Right lung (tissue), 10 donors: Measurements from ENCODE around the gene DNASE2. TPM values are rescaled to one million over a fixed set of nuclear protein-coding genes. Genes with fewer than 3 reads are reported as not detected.
A peak's percentile ranks its signal among the peaks of the same experiment; 100 is the strongest.
"Not testable (repeated sequence)": the region's sequence is repeated elsewhere in the genome, so short reads cannot be mapped to it uniquely, and the experiment has no call there.

Experiments
- DNase-seq, 2 donors: peaks; one replicate each; pipeline ENCODE4 v3.0.0-alpha.2; 2013
- long read RNA-seq, 8 donors: transcript quantifications; one replicate each; lab custom pipeline, GENCODE V29; 2026
- polyA plus RNA-seq, 5 donors: library from polyadenylated mRNA; unstranded; fragments of 120-200 nt; gene quantifications; one replicate each; pipeline versions ENCODE4 v1.2.1 to v1.2.3, GENCODE V29; 2013; ENCODE audit warnings: inconsistent platforms in 1 of 5, low replicate concordance in 1 of 5; ENCODE audit not compliant: insufficient read length in 5 of 5, insufficient read depth in 1 of 5

The DNASE2 gene
- polyA plus RNA-seq: 10 to 100 TPM; 19.8 to 25.3 (median 20.7) TPM
- long read RNA-seq, donor 1, transcript DNASE2-201 (6 exons, 1,955 nt): major isoform, 21 of 32 reads
- long read RNA-seq, donor 1, partial matches to known transcripts: 7 of 32 reads
- long read RNA-seq, donor 1, other reads (novel, unspliced or antisense): 0 of 32 reads
- long read RNA-seq, donor 2, transcript DNASE2-201 (6 exons, 1,955 nt): major isoform, 5 of 5 reads
- long read RNA-seq, donor 2, partial matches to known transcripts: 0 of 5 reads
- long read RNA-seq, donor 2, other reads (novel, unspliced or antisense): 0 of 5 reads
- long read RNA-seq, donor 3, transcript DNASE2-201 (6 exons, 1,955 nt): major isoform, 10 of 13 reads
- long read RNA-seq, donor 3, partial matches to known transcripts: 0 of 13 reads
- long read RNA-seq, donor 3, other reads (novel, unspliced or antisense): 0 of 13 reads
- long read RNA-seq, donor 4, transcript DNASE2-201 (6 exons, 1,955 nt): major isoform, 8 of 9 reads
- long read RNA-seq, donor 4, partial matches to known transcripts: 0 of 9 reads
- long read RNA-seq, donor 4, other reads (novel, unspliced or antisense): 0 of 9 reads
- long read RNA-seq, donor 5, transcript DNASE2-201 (6 exons, 1,955 nt): major isoform, 16 of 17 reads
- long read RNA-seq, donor 5, partial matches to known transcripts: 0 of 17 reads
- long read RNA-seq, donor 5, other reads (novel, unspliced or antisense): 0 of 17 reads
- long read RNA-seq, donor 6, transcript DNASE2-201 (6 exons, 1,955 nt): major isoform, 19 of 19 reads
- long read RNA-seq, donor 6, partial matches to known transcripts: 0 of 19 reads
- long read RNA-seq, donor 6, other reads (novel, unspliced or antisense): 0 of 19 reads
- long read RNA-seq, donor 7, transcript DNASE2-201 (6 exons, 1,955 nt): major isoform, 7 of 7 reads
- long read RNA-seq, donor 7, partial matches to known transcripts: 0 of 7 reads
- long read RNA-seq, donor 7, other reads (novel, unspliced or antisense): 0 of 7 reads
- long read RNA-seq, donor 8, transcript DNASE2-201 (6 exons, 1,955 nt): major isoform, 5 of 9 reads
- long read RNA-seq, donor 8, partial matches to known transcripts: 0 of 9 reads
- long read RNA-seq, donor 8, other reads (novel, unspliced or antisense): 0 of 9 reads

DNA sequence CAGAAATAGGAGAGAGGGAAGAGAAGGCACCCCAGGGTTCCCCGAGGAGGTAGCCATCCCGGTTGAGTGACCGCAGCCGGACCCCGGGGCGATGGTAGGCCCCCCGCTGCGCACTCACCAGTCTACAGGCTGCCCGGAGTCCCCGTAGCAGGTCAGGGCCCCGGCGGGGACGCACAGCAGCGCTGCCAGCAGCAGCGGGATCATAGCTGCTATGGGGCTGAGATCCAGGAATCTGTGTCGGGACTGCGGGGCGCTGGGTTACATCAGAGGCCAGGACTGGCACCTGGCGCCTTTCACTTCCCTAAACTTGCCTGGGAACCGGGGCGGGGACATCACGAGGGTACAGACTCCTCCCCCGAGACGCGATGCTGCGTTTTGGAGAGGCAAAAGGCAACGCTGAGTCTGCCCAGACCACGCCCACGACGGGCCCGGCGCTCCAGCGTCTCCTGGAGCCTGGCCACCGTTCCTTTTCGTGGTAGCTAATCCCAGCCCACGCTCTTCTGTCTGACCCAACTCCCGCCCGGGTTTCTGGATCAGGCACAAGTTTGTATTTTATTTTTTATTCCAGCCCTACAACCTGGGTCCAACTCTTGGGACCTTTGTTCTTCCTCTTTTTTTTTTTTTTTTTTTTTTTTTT, at the start of gene DNASE2:
DNASE2 (minus strand) TSS at position 278 of the 637 bp plus-strand sequence; CDS start at position 204, 74 bp downstream.
- peak; percentile 90 to 91 for DNase-seq

- no peak for DNase-seq
Measured at GRCh38 chr19:12930002-12930645, 48.9 kb upstream of the DNASE2 start.

DNA sequence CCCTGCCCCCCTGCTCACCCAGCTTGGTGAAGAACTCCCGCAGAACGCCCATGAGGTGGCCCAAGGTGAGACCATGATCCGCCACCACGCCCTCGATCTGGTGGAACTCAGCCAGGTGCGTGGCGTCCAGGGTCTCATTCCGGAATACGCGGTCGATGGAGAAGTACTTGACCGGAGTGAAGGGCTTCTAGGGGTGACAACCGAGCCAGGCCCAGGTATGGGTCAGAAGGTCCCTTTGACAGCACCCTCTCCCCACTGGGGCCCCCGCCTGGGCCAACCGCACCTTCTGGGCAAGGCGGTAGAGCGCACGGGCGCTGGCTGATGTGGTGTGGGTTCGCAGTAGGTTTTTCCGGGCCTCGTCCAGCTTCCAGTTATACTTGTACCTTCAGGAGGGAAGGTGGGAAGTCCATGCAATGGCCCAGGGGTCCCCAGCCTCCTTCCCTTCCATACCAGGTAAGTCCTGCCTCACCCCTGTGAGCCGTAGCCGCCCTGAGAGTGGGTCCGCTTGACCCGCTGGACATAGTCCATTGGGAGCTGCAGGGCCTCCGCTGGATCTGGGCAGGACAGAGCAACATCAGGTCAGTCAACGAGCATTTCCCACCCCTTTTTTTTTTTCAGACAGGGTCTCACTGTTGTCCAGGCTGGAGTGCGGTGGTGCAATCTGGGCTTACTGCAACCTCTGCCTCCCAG, 43.5 kb upstream of the DNASE2 start:
- DNase-seq: no peak

GRCh38 chr19:12922959-12923358, 41.7 kb upstream of the DNASE2 start:
- no peak for DNase-seq

DNA sequence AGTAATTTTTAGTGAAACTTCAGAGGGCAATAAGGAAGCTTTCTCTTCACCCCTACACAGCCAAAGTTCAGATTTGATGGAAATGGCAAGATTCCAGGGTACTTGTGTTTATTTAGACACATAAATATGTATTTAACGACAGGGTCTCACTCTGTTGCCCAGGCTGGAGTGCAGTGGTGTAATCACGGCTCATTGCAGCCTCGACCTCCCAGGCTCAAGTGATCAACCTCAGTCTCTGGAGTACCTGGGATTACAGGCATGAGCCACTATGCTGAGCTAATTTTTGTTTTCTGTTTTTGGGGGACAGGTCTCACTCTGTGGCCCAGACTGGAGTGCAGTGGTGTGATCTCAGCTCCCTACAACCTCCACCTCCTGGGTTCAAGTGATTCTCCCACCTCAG, 39.8 kb upstream of the DNASE2 start:
- no peak for DNase-seq

DNA sequence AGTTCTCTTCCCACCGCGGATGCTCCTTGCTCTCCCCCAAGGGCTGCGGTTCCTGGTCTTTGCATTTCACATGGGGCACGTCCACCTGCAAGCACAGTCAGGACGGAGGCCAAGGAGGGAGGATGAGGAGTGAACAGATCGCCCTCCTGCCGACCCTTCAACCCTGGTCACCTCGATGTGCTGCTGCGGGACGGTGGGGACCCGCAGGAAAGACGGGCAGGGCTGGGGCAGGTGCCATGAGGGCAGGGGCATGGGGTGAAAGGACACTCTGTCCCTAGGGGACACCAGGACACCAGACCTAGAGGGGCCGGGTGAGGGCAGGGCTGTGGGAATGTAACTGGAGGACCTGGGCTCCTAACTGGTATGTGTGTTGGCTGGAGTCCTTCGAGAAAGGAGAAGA, 37.0 kb upstream of the DNASE2 start:
- DNase-seq: no peak

DNA sequence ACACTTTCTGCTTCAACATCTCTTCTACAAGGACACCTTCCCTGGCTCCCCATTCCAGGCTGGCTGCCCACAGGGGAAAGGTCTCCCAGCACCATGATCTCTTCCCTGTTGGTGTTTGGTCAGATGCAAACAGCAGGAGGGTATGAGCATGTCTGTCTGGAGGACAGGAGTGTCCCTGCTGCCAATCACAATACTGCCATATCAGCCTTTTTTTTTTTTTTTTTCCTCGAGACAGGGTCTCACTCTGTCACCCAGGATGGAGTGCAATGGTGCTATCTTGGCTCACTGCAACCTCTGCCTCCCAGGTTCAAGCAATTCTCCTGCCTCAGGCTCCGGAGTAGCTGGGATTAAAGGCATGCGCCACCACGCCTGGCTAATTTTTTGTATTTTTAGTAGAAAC, 34.6 kb upstream of the DNASE2 start:
- not testable (repeated sequence) for DNase-seq

DNA sequence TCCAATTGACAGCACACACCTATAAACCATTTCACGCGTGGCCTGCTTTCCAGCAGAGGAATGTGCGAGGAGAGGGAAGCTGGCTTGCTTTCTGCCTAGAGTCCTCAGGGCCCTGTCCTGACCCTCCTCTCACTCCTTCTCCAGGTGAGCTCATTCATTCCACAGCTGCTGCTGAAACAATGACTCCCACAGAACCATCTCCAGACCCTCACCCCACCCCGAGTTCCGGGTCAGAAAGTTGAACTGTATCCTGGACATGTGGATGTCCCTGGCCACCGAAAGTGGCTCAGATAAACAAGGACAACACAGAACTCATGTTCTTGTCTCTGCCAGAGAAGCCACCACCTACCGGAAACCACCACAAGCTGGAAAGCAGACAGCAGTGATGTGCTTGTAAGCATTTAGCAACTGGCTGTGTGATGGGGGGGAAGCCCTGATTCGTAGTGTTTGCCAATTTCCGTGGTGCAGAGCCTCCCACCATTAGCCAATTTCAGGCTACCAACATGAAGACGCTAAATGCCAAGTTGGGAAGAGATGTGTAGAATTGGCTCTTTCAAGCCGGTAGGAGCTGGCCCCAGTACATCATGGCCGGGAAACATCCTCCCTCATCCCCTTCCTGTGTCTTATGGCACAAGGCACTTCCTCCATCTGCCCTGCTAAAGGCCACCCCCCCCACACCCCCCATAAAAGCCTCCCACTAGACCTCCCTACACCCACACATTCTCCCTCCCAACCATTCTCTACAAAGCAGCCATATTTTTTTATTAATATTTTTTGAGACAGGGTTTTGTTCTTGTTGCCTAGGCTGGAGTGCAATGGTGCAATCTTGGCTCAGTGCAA, 32.8 kb upstream of the DNASE2 start:
- peak in 1 of 2 donors; percentile 32 for DNase-seq

DNA sequence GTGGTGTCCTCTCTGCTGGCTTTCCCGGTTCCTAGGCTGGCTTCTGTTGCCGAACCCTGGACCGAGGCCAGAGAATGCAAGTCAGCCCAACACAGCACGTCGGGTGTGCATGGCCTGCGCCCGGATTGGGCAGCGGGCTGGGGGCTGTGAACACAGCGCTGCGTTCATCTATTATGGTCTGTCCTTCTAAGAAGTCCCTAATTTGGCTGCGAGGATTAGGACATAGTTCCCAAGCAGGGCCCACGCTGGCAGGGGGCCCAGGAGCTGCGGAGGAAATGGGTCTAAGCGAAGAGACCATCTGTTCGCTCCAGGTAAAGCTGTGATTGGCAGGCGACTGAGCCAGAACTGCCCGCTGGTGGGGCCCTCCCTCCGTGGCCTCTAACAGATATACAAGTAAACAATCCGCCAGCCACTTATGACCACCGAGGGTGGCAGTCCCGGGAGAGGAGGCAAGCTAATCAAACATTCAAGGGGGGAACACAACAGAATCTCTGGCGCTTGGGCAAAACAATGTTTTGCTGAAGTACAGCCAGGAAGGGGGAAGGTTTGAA, 31.8 kb upstream of the DNASE2 start:
- DNase-seq: peak; percentile 86

DNA sequence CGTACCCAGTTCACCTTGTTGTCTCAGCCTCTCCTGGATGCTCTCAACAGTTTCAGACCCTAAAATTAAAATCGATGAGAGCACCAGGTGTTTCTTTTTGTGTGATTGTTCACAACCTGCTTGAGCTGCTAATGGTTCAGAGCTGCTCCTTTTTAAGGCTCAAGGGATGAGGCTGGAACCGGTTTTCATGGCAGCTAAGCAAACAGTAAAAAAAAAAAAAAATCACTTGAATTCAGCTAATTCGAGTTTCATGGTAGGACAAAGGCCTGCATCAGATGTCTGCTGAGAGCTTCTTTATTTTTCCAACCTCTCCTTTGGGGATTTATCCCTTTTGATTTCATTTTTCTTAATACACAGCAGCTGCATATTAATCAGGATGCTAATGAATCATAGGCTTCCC, 31.3 kb upstream of the DNASE2 start:
- no peak for DNase-seq

DNA sequence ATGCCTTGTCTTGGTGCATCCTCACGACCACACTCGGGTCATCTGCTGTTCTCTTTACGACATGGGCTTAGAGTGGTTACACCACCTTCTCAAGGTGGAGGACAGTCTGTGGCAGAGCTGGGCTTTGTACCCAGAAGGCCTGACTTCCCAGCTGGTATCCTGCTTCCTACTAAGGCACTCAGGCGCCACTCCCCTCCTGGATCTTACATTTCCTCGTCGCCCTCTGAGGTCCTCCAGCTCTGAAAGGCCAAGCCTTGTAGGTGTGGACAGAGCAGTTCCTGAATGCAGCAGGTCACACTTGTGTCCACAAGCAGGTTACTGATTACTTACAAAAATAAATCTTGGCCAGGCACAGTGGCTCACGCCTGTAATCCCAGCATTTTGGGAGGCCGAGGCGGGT, 25.9 kb upstream of the DNASE2 start:
- no peak for DNase-seq

DNA sequence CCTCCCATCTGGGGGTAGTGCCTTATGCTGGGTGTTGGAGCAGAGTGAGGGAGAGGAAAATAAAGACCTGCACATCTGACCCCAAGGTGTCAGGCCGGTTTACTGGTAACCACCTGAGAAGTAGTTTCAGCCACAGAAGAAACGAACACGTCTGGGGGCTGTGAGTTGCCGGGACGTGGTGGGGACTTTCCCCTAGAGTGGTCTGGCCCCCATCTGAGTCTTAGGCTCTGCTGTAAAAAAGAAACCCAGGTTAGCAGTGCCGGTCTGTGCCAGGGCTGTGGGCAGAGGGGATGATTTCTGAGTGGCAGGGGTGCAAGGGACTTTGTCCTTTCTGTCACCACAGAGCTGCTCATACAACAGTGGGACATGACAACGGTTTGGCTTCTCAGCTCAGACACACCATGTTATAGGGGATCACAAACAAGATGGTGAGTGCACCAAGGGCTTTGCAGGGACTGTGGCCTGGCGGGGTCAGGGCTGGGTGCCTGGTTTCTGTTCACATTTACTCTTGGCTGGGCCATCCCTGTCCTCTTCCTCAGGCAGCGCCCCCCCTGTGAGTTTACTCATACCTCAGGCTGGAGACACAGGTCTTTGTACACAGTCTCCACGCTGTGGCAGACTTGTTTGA, 18.8 kb upstream of the DNASE2 start:
- no peak for DNase-seq

DNA sequence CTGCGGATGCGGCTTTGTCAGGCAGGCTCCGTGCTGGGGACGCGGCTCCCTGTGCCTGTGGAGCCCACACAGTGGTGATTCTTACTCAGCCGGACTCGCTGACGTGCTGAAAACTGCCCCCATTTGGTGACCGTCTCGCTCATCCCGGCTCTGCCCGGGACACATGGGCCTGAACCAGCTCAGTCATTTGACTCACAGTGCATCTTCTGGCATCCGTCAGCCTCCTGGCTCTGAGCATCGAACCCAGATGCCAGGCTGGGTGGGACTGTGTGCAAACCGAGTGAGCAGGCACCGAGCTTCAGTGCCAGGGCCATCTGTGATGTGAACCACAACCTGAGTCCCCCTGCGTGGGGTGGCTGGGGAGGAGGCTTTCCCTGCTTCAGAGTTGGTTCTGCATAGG, 15.2 kb upstream of the DNASE2 start:
- no peak for DNase-seq

- DNase-seq: no peak
Measured at GRCh38 chr19:12893582-12893981, 12.3 kb upstream of the DNASE2 start.

DNA sequence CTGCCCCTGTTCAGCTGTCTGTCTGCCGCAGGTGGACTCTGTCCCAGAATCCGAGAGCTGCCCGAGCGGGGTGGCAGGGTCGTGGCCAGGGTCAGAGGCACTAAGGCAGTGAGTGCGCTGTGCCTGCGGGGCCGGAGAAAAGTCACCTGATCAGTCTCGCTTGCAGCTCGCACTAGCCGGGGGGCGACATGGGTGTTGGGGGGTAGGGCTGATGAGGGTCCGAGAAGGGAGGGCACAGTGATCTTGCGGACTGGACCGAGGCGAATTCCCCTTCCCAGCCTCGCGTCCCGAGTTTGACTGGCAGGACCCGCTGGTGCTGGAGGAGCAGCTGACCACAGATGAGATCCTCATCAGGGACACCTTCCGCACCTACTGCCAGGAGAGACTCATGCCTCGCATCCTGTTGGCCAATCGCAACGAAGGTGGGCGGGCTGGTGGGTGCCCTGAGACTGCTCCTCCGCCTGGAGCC, 10.3 kb upstream of the DNASE2 start:
- no peak for DNase-seq

DNA sequence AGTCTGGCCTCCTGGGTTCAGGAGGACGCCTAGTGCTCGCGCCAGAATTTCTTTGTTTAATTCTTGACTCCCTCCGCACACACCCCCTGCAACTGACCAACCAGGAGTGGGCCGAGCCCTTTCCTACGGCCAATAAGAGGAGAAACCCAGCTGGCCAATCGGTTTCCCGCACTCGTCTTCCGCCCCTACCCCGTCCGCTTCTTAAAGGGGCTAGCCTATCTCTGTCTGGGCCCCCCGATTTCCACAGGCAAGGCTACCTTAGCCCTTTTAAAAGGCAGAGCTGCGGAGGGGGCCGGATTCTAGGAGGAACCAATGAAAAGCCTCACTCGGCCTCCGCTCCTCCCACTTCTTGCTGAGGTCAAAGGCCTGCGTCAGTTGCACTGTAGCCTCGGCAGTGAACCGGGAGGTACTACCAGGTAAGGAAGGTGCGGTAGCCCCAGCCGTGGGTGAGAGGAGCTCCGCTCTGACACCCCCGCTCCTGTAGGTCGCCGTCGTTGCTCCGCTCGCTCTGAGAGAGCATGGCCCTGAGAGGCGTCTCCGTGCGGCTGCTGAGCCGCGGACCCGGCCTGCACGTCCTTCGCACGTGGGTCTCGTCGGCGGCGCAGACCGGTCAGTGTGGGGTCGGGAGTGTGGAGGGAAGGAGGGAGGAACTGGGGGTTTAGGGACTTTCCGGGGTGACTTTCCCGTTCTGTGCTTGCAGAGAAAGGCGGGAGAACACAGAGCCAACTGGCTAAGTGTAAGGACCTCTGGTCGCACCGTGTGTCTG, 9.7 kb upstream of the DNASE2 start, which contains the start of gene GCDH:
GCDH (plus strand) TSS at position 374 of the 766 bp plus-strand sequence; CDS start at position 519, 145 bp downstream.
- peak; percentile 94 to 96 for DNase-seq

DNA sequence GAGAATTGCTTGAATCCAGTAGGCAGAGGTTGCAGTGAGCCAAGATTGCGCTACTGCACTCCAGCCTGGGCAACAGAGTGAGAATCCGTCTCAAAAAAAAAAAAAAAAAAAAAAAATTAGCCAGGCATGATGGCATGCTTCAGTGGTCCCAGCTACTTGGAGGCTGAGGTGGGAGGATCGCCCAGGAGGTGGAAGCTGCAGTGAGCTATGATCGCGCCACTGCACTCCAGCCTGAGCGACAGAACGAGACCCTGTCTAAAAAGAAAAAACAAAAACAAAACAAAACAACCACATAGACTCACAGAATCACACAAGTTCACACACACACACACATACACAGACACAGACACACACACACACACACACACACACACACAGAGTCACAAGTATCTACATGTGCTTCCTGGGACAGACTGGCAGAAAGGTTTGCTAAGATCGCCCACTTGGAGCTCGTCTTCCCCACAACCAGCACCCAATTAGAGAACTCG, 9.1 kb upstream of the DNASE2 start:
- not testable (repeated sequence) for DNase-seq
